Measurements from ENCODE around the gene NR6A1.

DNA sequence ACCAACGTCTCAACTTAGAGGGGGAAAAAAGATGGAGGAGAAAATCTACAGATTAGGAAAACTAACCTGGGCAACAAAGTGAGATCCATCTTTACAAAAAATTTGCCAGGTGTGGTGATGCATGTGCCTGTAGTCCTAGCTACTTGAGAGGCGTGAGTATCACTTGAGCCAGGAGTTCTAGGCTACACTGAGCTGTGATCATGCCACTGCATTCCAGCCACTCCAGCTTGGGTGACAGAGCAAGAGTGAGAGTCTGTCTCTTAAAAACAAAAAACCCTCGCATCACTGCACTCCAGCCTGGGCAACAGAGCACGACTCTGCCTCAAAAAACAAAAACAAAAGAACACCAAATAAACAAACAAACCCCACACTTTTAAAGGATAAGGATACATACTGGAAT is 165.9 kb downstream of the NR6A1 start:
- TF ChIP-seq, protein P1, sequence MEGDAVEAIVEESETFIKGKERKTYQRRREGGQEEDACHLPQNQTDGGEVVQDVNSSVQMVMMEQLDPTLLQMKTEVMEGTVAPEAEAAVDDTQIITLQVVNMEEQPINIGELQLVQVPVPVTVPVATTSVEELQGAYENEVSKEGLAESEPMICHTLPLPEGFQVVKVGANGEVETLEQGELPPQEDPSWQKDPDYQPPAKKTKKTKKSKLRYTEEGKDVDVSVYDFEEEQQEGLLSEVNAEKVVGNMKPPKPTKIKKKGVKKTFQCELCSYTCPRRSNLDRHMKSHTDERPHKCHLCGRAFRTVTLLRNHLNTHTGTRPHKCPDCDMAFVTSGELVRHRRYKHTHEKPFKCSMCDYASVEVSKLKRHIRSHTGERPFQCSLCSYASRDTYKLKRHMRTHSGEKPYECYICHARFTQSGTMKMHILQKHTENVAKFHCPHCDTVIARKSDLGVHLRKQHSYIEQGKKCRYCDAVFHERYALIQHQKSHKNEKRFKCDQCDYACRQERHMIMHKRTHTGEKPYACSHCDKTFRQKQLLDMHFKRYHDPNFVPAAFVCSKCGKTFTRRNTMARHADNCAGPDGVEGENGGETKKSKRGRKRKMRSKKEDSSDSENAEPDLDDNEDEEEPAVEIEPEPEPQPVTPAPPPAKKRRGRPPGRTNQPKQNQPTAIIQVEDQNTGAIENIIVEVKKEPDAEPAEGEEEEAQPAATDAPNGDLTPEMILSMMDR (IDR thresholded peaks at IDR 0.05): no peak
- TF ChIP-seq EZH2phosphoT487 (IDR thresholded peaks at IDR 0.05) (no peak), EZH2 (IDR thresholded peaks at IDR 0.05) (no peak)

Measured in neural progenitor cell (in vitro differentiated cells).